Lower leg skin (tissue), 3 donors: Measurements from ENCODE around the gene FFAR4.

Experiments used
- POLR2A ChIP-seq, 2 donors: fragments of 450-650 bp; IDR thresholded peaks; one replicate each; pipeline ENCODE4 v1.6.1; 2016 to 2017; ENCODE audit warnings: antibody characterized with exemption in 2 of 2, mild to moderate bottlenecking in 1 of 2, moderate library complexity in 1 of 2
- TF ChIP-seq, protein P1 (sequence below), 3 donors: fragments of 450-650 bp; IDR thresholded peaks; one replicate each; pipeline ENCODE4 v1.5.1; 2016; ENCODE audit warnings: antibody characterized with exemption in 3 of 3, mild to moderate bottlenecking in 3 of 3, moderate library complexity in 2 of 3

DNA sequence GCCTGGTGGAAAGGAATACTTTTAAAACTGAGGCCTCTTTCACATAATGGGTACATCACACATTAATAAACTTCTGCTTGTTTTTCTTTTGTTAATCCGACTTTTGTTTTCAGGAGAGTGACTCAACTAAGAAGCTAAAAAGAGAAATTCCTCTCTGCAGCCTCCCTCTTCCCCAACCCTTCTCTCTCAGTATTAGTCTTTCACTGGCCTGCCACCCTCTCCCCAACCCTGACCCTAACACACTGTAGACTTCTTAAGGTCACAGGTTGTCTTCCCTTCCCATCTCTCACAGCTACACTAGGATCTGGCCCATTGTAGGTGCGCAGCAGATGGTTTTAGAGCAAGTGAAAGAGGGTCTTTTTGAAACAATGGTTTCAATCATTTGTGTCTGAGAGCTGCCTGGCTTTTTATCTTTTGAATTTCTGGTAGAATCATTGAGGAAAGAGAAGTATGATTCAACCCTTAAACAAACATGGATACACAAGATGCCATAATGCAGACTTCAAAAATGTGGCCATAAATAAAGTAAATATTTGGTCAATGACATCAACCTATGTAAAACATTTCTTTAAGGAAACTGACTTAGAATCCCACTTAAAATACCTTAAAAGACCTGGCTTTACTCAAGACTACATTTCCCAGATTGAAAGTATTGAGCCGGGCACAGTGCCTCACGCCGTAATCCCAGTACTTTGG lies 17.9 kb upstream of the FFAR4 start:
- TF ChIP-seq, protein P1, sequence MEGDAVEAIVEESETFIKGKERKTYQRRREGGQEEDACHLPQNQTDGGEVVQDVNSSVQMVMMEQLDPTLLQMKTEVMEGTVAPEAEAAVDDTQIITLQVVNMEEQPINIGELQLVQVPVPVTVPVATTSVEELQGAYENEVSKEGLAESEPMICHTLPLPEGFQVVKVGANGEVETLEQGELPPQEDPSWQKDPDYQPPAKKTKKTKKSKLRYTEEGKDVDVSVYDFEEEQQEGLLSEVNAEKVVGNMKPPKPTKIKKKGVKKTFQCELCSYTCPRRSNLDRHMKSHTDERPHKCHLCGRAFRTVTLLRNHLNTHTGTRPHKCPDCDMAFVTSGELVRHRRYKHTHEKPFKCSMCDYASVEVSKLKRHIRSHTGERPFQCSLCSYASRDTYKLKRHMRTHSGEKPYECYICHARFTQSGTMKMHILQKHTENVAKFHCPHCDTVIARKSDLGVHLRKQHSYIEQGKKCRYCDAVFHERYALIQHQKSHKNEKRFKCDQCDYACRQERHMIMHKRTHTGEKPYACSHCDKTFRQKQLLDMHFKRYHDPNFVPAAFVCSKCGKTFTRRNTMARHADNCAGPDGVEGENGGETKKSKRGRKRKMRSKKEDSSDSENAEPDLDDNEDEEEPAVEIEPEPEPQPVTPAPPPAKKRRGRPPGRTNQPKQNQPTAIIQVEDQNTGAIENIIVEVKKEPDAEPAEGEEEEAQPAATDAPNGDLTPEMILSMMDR (IDR thresholded peaks at IDR 0.05): no peak
- no peak for TF ChIP-seq POLR2A (IDR thresholded peaks at IDR 0.05)
